Middle frontal gyrus (tissue), 1 donor: ENCODE measurements around the gene CDH22.

Source experiments
- DNase-seq: peaks from one replicate; pipeline ENCODE4 v3.0.0-alpha.2; 2015; ENCODE audit warnings: low spot score; ENCODE audit errors: extremely low spot score

CDH22 gene

GRCh38 chr20:46324960-46325703 lies 16.8 kb upstream of the CDH22 start:
- no peak for DNase-seq

- DNase-seq: no peak
Observed at GRCh38 chr20:46324379-46324778, 16.1 kb upstream of the CDH22 start.

- DNase-seq: no peak
Observed at GRCh38 chr20:46323557-46323956, 15.3 kb upstream of the CDH22 start.

GRCh38 chr20:46322641-46323040 lies 14.3 kb upstream of the CDH22 start:
- no peak for DNase-seq

GRCh38 chr20:46317685-46318177 lies 9.4 kb upstream of the CDH22 start:
- no peak for DNase-seq

- DNase-seq: no peak
Observed at GRCh38 chr20:46316984-46317684, 8.8 kb upstream of the CDH22 start.

- no peak for DNase-seq
Observed at GRCh38 chr20:46315311-46315710, 7.0 kb upstream of the CDH22 start.

- DNase-seq: no peak
Observed at GRCh38 chr20:46312945-46313861, 4.9 kb upstream of the CDH22 start.

- DNase-seq: no peak
Observed at GRCh38 chr20:46312075-46312944, 4.0 kb upstream of the CDH22 start.

- no peak for DNase-seq
Observed at GRCh38 chr20:46311719-46312074, 3.4 kb upstream of the CDH22 start.

GRCh38 chr20:46311039-46311650 lies 2.8 kb upstream of the CDH22 start:
- no peak for DNase-seq

GRCh38 chr20:46309945-46310344 lies 1.6 kb upstream of the CDH22 start:
- DNase-seq: no peak

- DNase-seq: no peak
Observed at GRCh38 chr20:46307999-46308257, 370 bp downstream of the CDH22 start.

GRCh38 chr20:46307139-46307998 lies 929 bp downstream of the CDH22 start:
- DNase-seq: no peak

- no peak for DNase-seq
Observed at GRCh38 chr20:46306743-46307138, 1.6 kb downstream of the CDH22 start.

GRCh38 chr20:46305973-46306360 lies 2.3 kb downstream of the CDH22 start:
- DNase-seq: no peak

GRCh38 chr20:46305331-46305972 lies 2.8 kb downstream of the CDH22 start:
- DNase-seq: no peak

GRCh38 chr20:46304852-46305251 lies 3.4 kb downstream of the CDH22 start:
- no peak for DNase-seq

- DNase-seq: no peak
Observed at GRCh38 chr20:46304361-46304760, 3.9 kb downstream of the CDH22 start.
